Fibroblast of pulmonary artery (primary cell): ENCODE data around the gene ARSI.

Experiments
- DNase-seq: peaks from one replicate; pipeline ENCODE4 v3.0.0-alpha.2; 2010; ENCODE audit warnings: low read depth
- H3K4me3 ChIP-seq: replicated peaks from 2 replicates; pipeline ENCODE4 v1.5.1; 2011; ENCODE audit warnings: low read depth, mild to moderate bottlenecking, control low read depth, low read length, moderate library complexity
- TF ChIP-seq, protein P1 (sequence below): IDR thresholded peaks from 2 replicates; pipeline ENCODE4 v1.5.1; 2011; ENCODE audit warnings: mild to moderate bottlenecking, control low read depth, low read length, inconsistent platforms; ENCODE audit errors: missing control alignments

ARSI gene

DNA sequence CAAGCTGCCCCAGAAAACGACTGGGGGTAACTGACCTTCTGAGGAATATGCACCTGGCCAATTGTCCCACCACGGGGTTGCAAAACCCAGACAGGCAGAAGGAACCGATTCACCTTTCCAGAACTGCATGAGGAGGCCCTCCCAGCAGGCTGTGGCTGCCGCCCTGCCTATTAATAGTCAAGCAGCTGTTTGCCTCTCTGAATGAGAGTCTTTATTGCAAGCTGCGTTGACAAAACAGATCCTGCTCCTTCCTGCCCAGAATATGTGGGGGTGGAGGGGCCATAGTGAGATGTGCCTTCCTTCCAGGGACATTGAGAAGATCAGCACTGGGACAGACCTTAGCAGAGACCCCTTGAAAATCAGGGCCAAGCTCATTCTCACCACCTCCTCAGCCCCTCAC, 36.5 kb upstream of the ARSI start:
- no peak for DNase-seq
- no peak overlapping the region for H3K4me3 ChIP-seq
- TF ChIP-seq, protein P1, sequence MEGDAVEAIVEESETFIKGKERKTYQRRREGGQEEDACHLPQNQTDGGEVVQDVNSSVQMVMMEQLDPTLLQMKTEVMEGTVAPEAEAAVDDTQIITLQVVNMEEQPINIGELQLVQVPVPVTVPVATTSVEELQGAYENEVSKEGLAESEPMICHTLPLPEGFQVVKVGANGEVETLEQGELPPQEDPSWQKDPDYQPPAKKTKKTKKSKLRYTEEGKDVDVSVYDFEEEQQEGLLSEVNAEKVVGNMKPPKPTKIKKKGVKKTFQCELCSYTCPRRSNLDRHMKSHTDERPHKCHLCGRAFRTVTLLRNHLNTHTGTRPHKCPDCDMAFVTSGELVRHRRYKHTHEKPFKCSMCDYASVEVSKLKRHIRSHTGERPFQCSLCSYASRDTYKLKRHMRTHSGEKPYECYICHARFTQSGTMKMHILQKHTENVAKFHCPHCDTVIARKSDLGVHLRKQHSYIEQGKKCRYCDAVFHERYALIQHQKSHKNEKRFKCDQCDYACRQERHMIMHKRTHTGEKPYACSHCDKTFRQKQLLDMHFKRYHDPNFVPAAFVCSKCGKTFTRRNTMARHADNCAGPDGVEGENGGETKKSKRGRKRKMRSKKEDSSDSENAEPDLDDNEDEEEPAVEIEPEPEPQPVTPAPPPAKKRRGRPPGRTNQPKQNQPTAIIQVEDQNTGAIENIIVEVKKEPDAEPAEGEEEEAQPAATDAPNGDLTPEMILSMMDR: no peak

DNA sequence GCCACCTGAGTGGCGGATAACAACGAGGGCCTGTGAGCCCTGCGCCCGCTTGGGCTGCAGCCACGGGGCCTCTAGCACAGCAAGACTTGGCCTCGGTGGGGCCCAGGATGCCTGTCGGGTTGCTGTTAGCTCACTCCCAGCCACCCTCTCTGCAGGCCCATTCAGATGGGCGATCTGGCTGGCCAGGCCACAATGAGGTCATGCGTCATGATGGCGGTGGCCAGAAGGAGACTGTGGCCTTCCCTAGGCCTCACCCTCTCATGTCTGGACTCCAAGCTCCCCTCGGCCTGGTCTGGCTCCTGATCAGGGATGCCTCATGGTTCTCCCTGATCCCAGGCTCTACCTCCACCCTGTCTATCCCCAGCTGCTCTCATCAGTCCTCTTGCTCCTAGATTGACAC, 35.8 kb upstream of the ARSI start:
- DNase-seq: no peak
- H3K4me3 ChIP-seq: no peak overlapping the region
- TF ChIP-seq, protein P1: no peak

DNA sequence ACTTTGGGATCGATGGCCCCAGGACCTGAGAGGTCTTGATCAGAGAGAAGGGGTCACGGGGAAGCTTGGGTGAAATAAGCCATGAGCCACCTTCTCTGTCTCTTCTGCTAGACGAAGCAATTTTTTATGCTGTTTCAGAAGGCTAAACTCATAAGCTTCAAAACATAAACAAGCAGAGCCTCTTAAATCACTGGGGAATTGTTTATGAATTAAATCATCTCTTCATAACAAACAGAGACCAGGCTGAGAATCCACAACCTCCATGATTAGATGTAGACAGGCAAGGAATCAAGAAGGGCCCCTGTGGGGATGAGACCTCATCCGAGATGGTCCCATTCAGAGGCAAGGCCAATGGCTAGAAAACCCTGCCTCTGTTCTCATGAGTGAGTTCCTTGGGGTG, 33.1 kb upstream of the ARSI start:
- no peak for DNase-seq
- TF ChIP-seq, protein P1: no peak

DNA sequence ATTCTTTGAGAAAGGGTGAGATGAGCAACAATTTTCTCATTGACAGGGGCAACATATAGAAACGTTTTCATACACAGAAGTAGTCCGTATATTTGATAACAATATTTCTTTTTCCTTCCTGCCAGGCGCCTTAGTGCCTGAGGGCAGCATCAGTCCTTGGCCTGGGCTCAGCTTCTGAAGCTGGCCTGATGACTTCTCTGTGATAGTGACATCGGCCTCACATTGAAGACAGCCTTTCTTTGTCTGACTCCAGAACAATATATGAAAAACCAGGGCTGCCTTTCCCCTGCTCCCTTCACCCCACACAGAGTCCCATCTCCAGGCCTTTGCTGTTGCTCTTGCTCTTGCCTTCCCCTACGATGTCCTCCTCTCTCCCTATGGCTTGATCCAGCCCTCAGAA, 30.7 kb upstream of the ARSI start:
- TF ChIP-seq, protein P1: no peak
- no peak for DNase-seq

More for the DNA sequence above, 33.1 kb upstream of the ARSI start:
- no peak overlapping the region for H3K4me3 ChIP-seq

DNA sequence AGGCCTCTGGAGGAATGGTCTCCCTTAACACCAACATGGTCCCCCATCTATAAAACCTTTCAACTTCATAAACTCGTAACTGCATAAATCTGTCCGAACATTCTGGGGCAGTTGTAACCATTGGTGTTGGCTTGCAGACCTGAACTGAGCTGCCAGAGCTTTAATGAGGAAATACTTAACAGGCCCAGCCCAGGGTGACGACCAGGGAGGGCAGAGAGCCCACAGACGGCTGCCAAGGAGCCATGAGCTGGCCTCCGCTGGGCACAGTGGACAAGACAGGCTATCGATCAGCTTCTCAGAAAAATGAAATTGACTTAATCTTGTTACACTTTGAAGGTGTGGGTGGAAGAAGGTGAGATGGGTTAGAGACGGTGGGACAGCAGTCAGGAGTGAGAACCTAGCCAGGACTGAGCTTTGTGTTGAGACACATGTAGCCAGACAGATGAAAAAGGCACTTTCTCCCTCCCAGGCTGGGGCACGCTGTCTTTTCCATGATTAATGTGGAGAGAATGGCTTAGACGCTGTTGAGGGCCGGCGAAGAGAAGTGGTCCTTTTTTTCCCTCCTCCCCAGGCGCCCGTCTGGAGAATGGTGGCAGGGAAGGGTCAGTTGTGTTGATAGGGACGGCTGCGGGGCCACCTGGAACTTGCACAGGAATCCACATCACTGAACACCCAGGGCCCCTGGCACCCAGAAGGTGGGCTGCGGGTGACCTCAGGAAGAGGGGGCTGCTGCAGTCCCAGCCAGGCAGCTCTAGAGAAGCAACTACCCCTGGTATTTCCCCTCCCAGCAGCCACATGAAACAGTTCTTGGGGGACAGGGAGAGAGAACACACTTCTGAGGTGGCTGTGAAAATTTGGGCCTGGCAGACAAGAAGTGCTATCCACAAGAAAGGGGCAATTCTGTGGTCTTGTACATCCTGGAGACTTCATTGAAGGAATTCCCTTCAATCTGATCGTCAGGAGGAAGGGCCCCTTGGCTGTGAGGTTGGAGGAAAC, 27.5 kb upstream of the ARSI start:
- no peak for DNase-seq
- no peak overlapping the region for H3K4me3 ChIP-seq
- TF ChIP-seq, protein P1: no peak

More for the DNA sequence above, 30.7 kb upstream of the ARSI start:
- H3K4me3 ChIP-seq: no peak overlapping the region

DNA sequence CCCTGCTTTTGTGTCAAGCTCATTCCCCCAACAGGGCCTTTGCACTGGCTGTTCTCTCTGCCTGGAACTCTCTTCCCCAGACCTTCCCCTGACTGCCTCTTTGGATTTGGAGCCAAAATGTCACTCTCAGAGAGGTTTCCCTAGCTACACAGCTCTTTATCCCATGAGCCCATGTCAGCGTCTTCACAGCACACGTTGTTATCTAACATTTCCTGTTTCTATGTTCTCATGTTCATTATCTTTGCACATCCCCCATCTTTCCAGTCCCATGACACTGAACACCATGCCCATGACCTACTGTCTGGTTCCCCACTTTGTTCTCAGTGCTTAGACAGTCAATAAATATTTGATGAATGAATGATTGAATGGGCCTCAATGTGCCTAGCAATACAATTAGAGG, 26.3 kb upstream of the ARSI start:
- peak; percentile 42 for DNase-seq
- H3K4me3 ChIP-seq: no peak overlapping the region
- TF ChIP-seq, protein P1: no peak

DNA sequence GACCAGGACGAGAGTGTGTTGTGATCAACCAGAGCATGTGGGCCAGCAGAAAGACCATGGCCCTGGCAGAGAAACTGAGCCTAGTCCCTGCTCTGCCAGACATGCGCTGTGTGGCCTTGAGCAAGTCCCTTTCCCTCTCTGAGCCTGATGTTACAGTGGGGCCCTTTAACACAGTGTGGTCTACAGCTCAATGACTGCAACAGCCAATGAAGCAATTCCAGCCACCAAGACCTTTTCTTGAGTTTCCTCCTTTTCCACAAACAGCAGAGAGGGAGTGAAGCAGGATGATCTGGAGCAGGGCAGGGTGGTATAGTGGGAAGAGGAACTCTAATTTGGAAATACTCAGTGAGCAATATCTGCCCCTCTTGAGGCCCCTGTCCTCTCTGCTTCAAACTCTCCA, 25.8 kb upstream of the ARSI start:
- TF ChIP-seq, protein P1: no peak
- no peak for DNase-seq
- no peak overlapping the region for H3K4me3 ChIP-seq
